ENCODE results near the gene LRG1.

The LRG1 gene

GRCh38 chr19:4524808-4525562 is 14.9 kb downstream of the LRG1 start:
- DNase-seq (ENCODE audit: low read depth in 2 of 2), result peak; percentile 54 to 55
- H3K4me3 ChIP-seq (replicated peaks in 1 of 2; ENCODE audit: low read depth in 2 of 2, low read length in 2 of 2), result no peak overlapping the region
- peak; percentile 93 for TF ChIP-seq CTCF (IDR thresholded peaks at IDR 0.05; ENCODE audit: low read depth, low read length)

GRCh38 chr19:4523306-4524110 is 16.3 kb downstream of the LRG1 start:
- peak; percentile 86 for TF ChIP-seq CTCF (IDR thresholded peaks at IDR 0.05; ENCODE audit: low read depth, low read length)

GRCh38 chr19:4522291-4523002 is 17.4 kb downstream of the LRG1 start:
- H3K4me3 ChIP-seq (replicated peaks in 1 of 2; ENCODE audit: low read depth in 2 of 2, low read length in 2 of 2), result no peak overlapping the region
- peak in 1 of 2 donors; percentile 26 for DNase-seq (ENCODE audit: low read depth in 2 of 2)
- no peak for TF ChIP-seq CTCF (IDR thresholded peaks at IDR 0.05; ENCODE audit: low read depth, low read length)

More at GRCh38 chr19:4523306-4524110, 16.3 kb downstream of the LRG1 start:
- peak; percentile 54 to 57 for DNase-seq (ENCODE audit: low read depth in 2 of 2)
- no peak overlapping the region for H3K4me3 ChIP-seq (replicated peaks in 1 of 2; ENCODE audit: low read depth in 2 of 2, low read length in 2 of 2)

- DNase-seq (ENCODE audit: low read depth in 2 of 2), result no peak
- no peak overlapping the region for H3K4me3 ChIP-seq (replicated peaks in 1 of 2; ENCODE audit: low read depth in 2 of 2, low read length in 2 of 2)
- TF ChIP-seq CTCF (IDR thresholded peaks at IDR 0.05; ENCODE audit: low read depth, low read length), result no peak
These were observed 18.0 kb downstream of the LRG1 start for GRCh38 chr19:4521888-4522242.

GRCh38 chr19:4521170-4521887 is 18.5 kb downstream of the LRG1 start:
- no peak for TF ChIP-seq CTCF (IDR thresholded peaks at IDR 0.05; ENCODE audit: low read depth, low read length)
- H3K4me3 ChIP-seq (replicated peaks in 1 of 2; ENCODE audit: low read depth in 2 of 2, low read length in 2 of 2), result no peak overlapping the region
- peak; percentile 37 to 47 for DNase-seq (ENCODE audit: low read depth in 2 of 2)
